Mesothelial cell of epicardium (in vitro differentiated cells): ENCODE results near the gene FBN1. TPM values are rescaled to one million over a fixed set of nuclear protein-coding genes. Genes with fewer than 3 reads are reported as not detected.

Source experiments
- DNase-seq, 2 experiments: peaks; one replicate each; pipeline ENCODE4 v3.0.0; 2021; ENCODE audit warnings: low spot score in 2 of 2; ENCODE audit not compliant: unreplicated experiment in 2 of 2
- H3K27ac Mint-ChIP-seq: 2 replicates; pipeline ENCODE4 v1.8.0; 2021; ENCODE audit warnings: mixed read lengths
- H3K27me3 Mint-ChIP-seq: 2 replicates; pipeline ENCODE4 v1.8.0; 2021; ENCODE audit warnings: low read depth, mixed read lengths
- H3K36me3 Mint-ChIP-seq: 2 replicates; pipeline ENCODE4 v1.8.0; 2021; ENCODE audit warnings: mixed read lengths
- H3K4me1 Mint-ChIP-seq: 2 replicates; pipeline ENCODE4 v1.8.0; 2021; ENCODE audit warnings: mixed read lengths
- H3K4me3 Mint-ChIP-seq: 2 replicates; pipeline ENCODE4 v1.8.0; 2021; ENCODE audit warnings: mild to moderate bottlenecking, moderate library complexity, mixed read lengths
- H3K9me3 Mint-ChIP-seq: 2 replicates; pipeline ENCODE4 v1.8.0; 2021; ENCODE audit warnings: mixed read lengths
- total RNA-seq: library from RNA; stranded (reverse); gene quantifications from 3 replicates; pipeline ENCODE4 v1.2.1, GENCODE V29; 2021
- TF ChIP-seq, protein P1 (sequence below): fragments of 200-600 bp; sonication (generic); IDR thresholded peaks from one replicate; pipeline ENCODE4 v1.5.0; 2021; ENCODE audit warnings: antibody characterized with exemption; ENCODE audit not compliant: unreplicated experiment

The FBN1 gene
- total RNA-seq, 1 donor from 2014 or later, result 67.9 TPM

DNA sequence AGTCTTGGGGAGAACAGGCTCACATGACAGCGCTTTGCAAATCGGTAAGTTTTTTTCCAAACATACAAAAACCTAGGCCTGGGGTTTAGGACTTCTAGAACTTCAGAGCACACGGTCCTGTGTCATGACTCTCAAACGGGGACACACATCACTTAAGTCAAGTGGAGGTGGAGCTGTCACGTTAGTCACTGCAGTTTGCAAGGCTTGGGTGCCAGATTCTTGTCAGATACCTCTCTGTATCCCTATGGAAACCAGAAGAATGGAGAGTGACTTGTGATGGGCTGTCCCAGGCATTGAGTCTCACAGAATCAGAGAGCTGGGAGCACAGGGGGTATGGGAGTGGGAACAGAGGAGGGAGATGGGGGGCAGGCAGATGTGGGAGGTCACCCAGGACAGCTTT is 249.5 kb downstream of the FBN1 start:
- DNase-seq, result no peak
- Mint-ChIP-seq H3K4me3 (no peak overlapping the region), H3K4me1 (peaks cover 9% of the 10 kb centered on the region), H3K36me3 (no peaks in the 10 kb centered on the region), H3K9me3 (no peaks in the 10 kb centered on the region), H3K27ac (no peak overlapping the region), H3K27me3 (no peaks in the 10 kb centered on the region)
- TF ChIP-seq, protein P1, sequence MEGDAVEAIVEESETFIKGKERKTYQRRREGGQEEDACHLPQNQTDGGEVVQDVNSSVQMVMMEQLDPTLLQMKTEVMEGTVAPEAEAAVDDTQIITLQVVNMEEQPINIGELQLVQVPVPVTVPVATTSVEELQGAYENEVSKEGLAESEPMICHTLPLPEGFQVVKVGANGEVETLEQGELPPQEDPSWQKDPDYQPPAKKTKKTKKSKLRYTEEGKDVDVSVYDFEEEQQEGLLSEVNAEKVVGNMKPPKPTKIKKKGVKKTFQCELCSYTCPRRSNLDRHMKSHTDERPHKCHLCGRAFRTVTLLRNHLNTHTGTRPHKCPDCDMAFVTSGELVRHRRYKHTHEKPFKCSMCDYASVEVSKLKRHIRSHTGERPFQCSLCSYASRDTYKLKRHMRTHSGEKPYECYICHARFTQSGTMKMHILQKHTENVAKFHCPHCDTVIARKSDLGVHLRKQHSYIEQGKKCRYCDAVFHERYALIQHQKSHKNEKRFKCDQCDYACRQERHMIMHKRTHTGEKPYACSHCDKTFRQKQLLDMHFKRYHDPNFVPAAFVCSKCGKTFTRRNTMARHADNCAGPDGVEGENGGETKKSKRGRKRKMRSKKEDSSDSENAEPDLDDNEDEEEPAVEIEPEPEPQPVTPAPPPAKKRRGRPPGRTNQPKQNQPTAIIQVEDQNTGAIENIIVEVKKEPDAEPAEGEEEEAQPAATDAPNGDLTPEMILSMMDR, result no peak

- H3K36me3 Mint-ChIP-seq, result no peaks in the 10 kb centered on the region
- TF ChIP-seq, protein P1, result no peak
- H3K27me3 Mint-ChIP-seq, result no peaks in the 10 kb centered on the region
- no peak overlapping the region for H3K4me3 Mint-ChIP-seq
- no peak for DNase-seq
- no peak overlapping the region for H3K27ac Mint-ChIP-seq
- H3K4me1 Mint-ChIP-seq, result peaks cover 9% of the 10 kb centered on the region
- H3K9me3 Mint-ChIP-seq, result no peaks in the 10 kb centered on the region
These were observed 249.9 kb downstream of the FBN1 start for GRCh38 chr15:48395521-48396011.

GRCh38 chr15:48394970-48395369 is 250.5 kb downstream of the FBN1 start:
- TF ChIP-seq, protein P1, result no peak
- Mint-ChIP-seq H3K27me3 (no peaks in the 10 kb centered on the region), H3K9me3 (no peaks in the 10 kb centered on the region), H3K36me3 (no peaks in the 10 kb centered on the region), H3K4me3 (no peak overlapping the region), H3K4me1 (peaks cover 9% of the 10 kb centered on the region), H3K27ac (no peak overlapping the region)
- DNase-seq, result no peak

GRCh38 chr15:48393645-48394506 is 251.6 kb downstream of the FBN1 start:
- Mint-ChIP-seq H3K4me1 (peaks cover 9% of the 10 kb centered on the region), H3K9me3 (no peaks in the 10 kb centered on the region), H3K27ac (no peak overlapping the region), H3K4me3 (no peak overlapping the region), H3K27me3 (no peaks in the 10 kb centered on the region), H3K36me3 (no peaks in the 10 kb centered on the region)
- TF ChIP-seq, protein P1, result no peak
- DNase-seq, result no peak

- no peak overlapping the region for H3K4me3 Mint-ChIP-seq
- no peaks in the 10 kb centered on the region for H3K9me3 Mint-ChIP-seq
- H3K4me1 Mint-ChIP-seq, result peaks cover 9% of the 10 kb centered on the region
- no peaks in the 10 kb centered on the region for H3K36me3 Mint-ChIP-seq
- peak overlapping the region; percentile 87 for H3K27ac Mint-ChIP-seq
- TF ChIP-seq, protein P1, result no peak
- no peak for DNase-seq
- no peaks in the 10 kb centered on the region for H3K27me3 Mint-ChIP-seq
These were observed 253.2 kb downstream of the FBN1 start for GRCh38 chr15:48392356-48392755.
